Measurements from ENCODE around the gene FGF14. TPM values are rescaled to one million over a fixed set of nuclear protein-coding genes. Genes with fewer than 3 reads are reported as not detected.

The FGF14 gene
- total RNA-seq, 1 donor from 2014 or later, result not detected

GRCh38 chr13:101978552-101979315 is 423.1 kb downstream of the FGF14 start:
- intact Hi-C loops (cut with micrococcal nuclease), result no loop called here
- Mint-ChIP-seq H3K36me3 (ENCODE audit: low read depth) (no peaks in the 10 kb centered on the region), H3K9me3 (no peaks in the 10 kb centered on the region), H3K4me3 (no peak overlapping the region), H3K4me1 (ENCODE audit: low read depth) (no peaks in the 10 kb centered on the region), H3K27me3 (ENCODE audit: insufficient read depth) (no peaks in the 10 kb centered on the region), H3K27ac (no peak overlapping the region)
- DNase-seq (ENCODE audit: low spot score), result no peak

DNA sequence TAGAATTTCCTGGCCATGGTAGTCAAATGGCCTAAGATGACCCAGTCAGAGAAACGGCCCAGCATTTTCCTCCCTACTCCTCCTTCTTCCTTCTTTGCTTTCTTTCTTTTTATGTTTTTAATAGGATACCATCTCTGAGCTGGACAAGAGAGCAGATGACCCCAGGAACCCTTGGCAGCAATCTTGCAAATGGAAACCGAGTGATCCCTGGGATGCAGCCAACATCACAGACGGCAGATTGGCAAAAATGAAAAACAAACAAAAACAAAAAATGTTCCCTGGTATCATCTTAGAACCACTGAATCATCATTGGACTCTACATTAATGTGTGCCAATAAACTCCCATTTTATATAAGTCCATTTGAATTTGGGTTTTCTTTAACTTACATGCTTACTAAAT is 424.4 kb downstream of the FGF14 start:
- intact Hi-C loops (cut with micrococcal nuclease), result no loop called here
- H3K9me3 Mint-ChIP-seq, result no peaks in the 10 kb centered on the region
- H3K27me3 Mint-ChIP-seq (ENCODE audit: insufficient read depth), result no peaks in the 10 kb centered on the region
- H3K27ac Mint-ChIP-seq, result no peak overlapping the region
- H3K4me3 Mint-ChIP-seq, result no peak overlapping the region
- no peak for DNase-seq (ENCODE audit: low spot score)
- no peaks in the 10 kb centered on the region for H3K36me3 Mint-ChIP-seq (ENCODE audit: low read depth)
- no peaks in the 10 kb centered on the region for H3K4me1 Mint-ChIP-seq (ENCODE audit: low read depth)

- no peak for DNase-seq (ENCODE audit: low spot score)
- intact Hi-C loops (cut with micrococcal nuclease), result no loop called here
- H3K4me3 Mint-ChIP-seq, result no peak overlapping the region
- H3K36me3 Mint-ChIP-seq (ENCODE audit: low read depth), result no peaks in the 10 kb centered on the region
- no peaks in the 10 kb centered on the region for H3K4me1 Mint-ChIP-seq (ENCODE audit: low read depth)
- no peaks in the 10 kb centered on the region for H3K9me3 Mint-ChIP-seq
- no peak overlapping the region for H3K27ac Mint-ChIP-seq
- H3K27me3 Mint-ChIP-seq (ENCODE audit: insufficient read depth), result no peaks in the 10 kb centered on the region
Measured at GRCh38 chr13:101972191-101972590, 429.7 kb downstream of the FGF14 start.

DNA sequence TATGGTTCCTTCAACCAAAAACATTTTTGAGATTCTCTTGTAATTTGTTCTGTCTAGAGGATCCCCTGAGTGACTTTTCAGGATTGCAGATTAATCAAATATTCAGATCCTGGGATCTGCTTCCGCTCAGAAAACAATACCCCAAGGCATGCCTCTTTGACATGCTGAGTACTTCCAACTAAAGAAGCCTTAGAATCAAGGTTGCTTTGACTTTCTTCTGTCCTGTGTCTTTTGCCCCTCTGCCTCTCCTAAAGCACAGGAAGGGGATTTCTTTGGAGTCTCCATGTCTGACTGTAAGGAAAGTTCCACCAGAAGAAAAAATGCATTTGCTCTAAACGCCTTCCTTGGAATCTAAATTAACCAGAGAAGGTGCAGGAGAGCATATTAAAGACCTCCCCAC is 431.5 kb downstream of the FGF14 start:
- no peaks in the 10 kb centered on the region for H3K36me3 Mint-ChIP-seq (ENCODE audit: low read depth)
- no peak overlapping the region for H3K4me3 Mint-ChIP-seq
- H3K4me1 Mint-ChIP-seq (ENCODE audit: low read depth), result no peaks in the 10 kb centered on the region
- no peaks in the 10 kb centered on the region for H3K27me3 Mint-ChIP-seq (ENCODE audit: insufficient read depth)
- intact Hi-C loops (cut with micrococcal nuclease), result no loop called here
- no peak for DNase-seq (ENCODE audit: low spot score)
- no peak overlapping the region for H3K27ac Mint-ChIP-seq
- no peaks in the 10 kb centered on the region for H3K9me3 Mint-ChIP-seq

DNA sequence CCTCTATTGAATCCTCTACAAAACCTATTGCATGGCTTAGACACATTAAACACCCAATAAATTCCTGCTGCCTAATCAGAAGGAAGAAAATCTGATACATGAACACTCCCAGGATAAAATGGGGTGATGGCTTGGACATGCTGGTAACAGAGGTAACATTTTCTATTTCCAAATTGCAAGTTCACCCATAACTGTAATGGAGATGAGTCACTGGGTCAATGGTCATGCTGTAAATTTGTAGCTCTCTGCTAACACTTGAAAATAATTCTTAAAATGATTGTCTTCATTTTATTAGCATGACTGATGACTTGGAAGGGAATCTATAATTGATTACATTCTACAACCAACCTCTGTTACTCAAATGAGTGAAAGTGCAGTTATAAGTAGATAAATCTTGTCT is 434.1 kb downstream of the FGF14 start:
- no peak for DNase-seq (ENCODE audit: low spot score)
- intact Hi-C loops (cut with micrococcal nuclease), result no loop called here
- no peak overlapping the region for H3K27ac Mint-ChIP-seq
- H3K36me3 Mint-ChIP-seq (ENCODE audit: low read depth), result no peaks in the 10 kb centered on the region
- no peaks in the 10 kb centered on the region for H3K27me3 Mint-ChIP-seq (ENCODE audit: insufficient read depth)
- no peaks in the 10 kb centered on the region for H3K4me1 Mint-ChIP-seq (ENCODE audit: low read depth)
- H3K9me3 Mint-ChIP-seq, result no peaks in the 10 kb centered on the region
- no peak overlapping the region for H3K4me3 Mint-ChIP-seq

DNA sequence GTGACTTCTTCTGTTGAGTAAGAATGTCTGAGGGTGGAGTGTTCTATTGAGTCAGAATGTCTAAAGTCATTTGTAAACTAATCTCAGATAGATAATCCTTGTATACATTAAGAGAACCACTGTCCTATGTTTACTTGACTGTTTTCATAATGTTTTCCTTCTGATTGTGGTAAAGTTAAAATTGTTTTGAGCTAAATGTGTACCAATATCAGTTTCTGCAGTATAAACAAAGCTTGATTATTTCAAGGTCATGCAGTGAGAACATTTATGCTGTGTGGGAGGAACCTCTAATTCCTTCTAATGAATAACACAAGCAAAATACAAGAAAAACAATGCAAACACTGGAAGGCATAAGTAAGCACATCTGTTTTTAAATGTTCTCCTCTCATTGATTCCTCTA is 434.6 kb downstream of the FGF14 start:
- intact Hi-C loops (cut with micrococcal nuclease), result no loop called here
- Mint-ChIP-seq H3K36me3 (ENCODE audit: low read depth) (no peaks in the 10 kb centered on the region), H3K4me3 (no peak overlapping the region), H3K27ac (no peak overlapping the region), H3K27me3 (ENCODE audit: insufficient read depth) (no peaks in the 10 kb centered on the region), H3K4me1 (ENCODE audit: low read depth) (no peaks in the 10 kb centered on the region), H3K9me3 (no peaks in the 10 kb centered on the region)
- no peak for DNase-seq (ENCODE audit: low spot score)

- H3K4me1 Mint-ChIP-seq (ENCODE audit: low read depth), result no peaks in the 10 kb centered on the region
- H3K27me3 Mint-ChIP-seq (ENCODE audit: insufficient read depth), result no peaks in the 10 kb centered on the region
- no peak overlapping the region for H3K27ac Mint-ChIP-seq
- no peaks in the 10 kb centered on the region for H3K36me3 Mint-ChIP-seq (ENCODE audit: low read depth)
- H3K9me3 Mint-ChIP-seq, result no peaks in the 10 kb centered on the region
- intact Hi-C loops (cut with micrococcal nuclease), result no loop called here
- DNase-seq (ENCODE audit: low spot score), result no peak
- H3K4me3 Mint-ChIP-seq, result no peak overlapping the region
Measured at GRCh38 chr13:101965096-101965495, 436.8 kb downstream of the FGF14 start.

- Mint-ChIP-seq H3K4me3 (no peak overlapping the region), H3K4me1 (ENCODE audit: low read depth) (no peaks in the 10 kb centered on the region), H3K27me3 (ENCODE audit: insufficient read depth) (peaks cover 2% of the 10 kb centered on the region), H3K9me3 (no peaks in the 10 kb centered on the region), H3K27ac (no peak overlapping the region), H3K36me3 (ENCODE audit: low read depth) (no peaks in the 10 kb centered on the region)
- DNase-seq (ENCODE audit: low spot score), result no peak
- intact Hi-C loops (cut with micrococcal nuclease), result no loop called here
Measured at GRCh38 chr13:101959016-101959415, 442.8 kb downstream of the FGF14 start.

DNA sequence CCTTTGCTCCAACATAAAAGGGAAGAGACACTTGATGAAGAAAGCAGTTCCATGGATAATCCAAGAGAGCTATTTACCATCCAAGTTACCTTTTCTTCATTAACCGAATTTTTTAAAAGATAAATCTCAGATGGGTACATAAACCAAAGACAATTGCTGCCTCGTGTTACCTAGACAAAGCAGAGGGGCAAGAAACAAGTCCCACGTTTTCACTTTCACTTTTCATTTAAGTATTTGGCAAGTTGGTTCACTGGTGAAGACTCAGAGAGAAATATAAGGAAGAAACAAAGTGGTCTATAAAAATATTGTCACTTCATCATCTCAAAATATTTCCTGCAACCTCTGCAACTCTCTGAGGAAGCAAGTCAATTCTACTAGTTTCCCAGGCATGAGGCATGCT is 446.1 kb downstream of the FGF14 start:
- Mint-ChIP-seq H3K4me3 (no peak overlapping the region), H3K9me3 (no peaks in the 10 kb centered on the region), H3K27me3 (ENCODE audit: insufficient read depth) (peaks cover 2% of the 10 kb centered on the region), H3K36me3 (ENCODE audit: low read depth) (no peaks in the 10 kb centered on the region), H3K4me1 (ENCODE audit: low read depth) (no peaks in the 10 kb centered on the region), H3K27ac (no peak overlapping the region)
- intact Hi-C loops (cut with micrococcal nuclease), result no loop called here
- DNase-seq (ENCODE audit: low spot score), result no peak

GRCh38 chr13:101951114-101951513 is 450.7 kb downstream of the FGF14 start:
- Mint-ChIP-seq H3K36me3 (ENCODE audit: low read depth) (no peaks in the 10 kb centered on the region), H3K27me3 (ENCODE audit: insufficient read depth) (peaks cover 2% of the 10 kb centered on the region), H3K9me3 (no peaks in the 10 kb centered on the region), H3K4me1 (ENCODE audit: low read depth) (no peaks in the 10 kb centered on the region), H3K27ac (no peak overlapping the region), H3K4me3 (no peak overlapping the region)
- intact Hi-C loops (cut with micrococcal nuclease), result no loop called here
- no peak for DNase-seq (ENCODE audit: low spot score)

DNA sequence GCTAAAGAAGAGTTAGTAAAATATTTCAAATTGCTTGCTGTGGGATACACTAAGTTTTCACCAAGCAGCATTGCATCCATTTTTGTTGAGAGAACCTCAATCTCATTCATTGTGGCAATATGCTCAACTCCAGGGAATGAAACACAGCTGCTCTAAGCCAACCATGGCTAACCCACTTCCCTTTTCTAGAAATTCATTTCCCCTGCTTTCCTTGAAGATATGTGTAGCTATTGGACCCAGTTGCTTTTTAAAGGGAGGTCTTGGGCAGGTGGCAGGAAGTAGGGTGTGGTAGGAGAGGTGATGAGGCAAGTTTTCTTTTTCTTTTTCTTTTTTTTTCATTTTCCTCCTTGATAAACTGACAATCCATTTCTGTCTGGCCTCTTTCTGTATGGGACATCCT is 452.2 kb downstream of the FGF14 start:
- DNase-seq (ENCODE audit: low spot score), result no peak
- no peaks in the 10 kb centered on the region for H3K36me3 Mint-ChIP-seq (ENCODE audit: low read depth)
- intact Hi-C loops (cut with micrococcal nuclease), result loop anchor here (10.0 kb wide), 1 partner anchor 505 kb away; no protein-coding TSS in a partner anchor
- H3K4me3 Mint-ChIP-seq, result no peak overlapping the region
- no peaks in the 10 kb centered on the region for H3K4me1 Mint-ChIP-seq (ENCODE audit: low read depth)
- H3K9me3 Mint-ChIP-seq, result no peaks in the 10 kb centered on the region
- no peak overlapping the region for H3K27ac Mint-ChIP-seq
- H3K27me3 Mint-ChIP-seq (ENCODE audit: insufficient read depth), result peaks cover 2% of the 10 kb centered on the region

GRCh38 chr13:101946401-101946800 is 455.4 kb downstream of the FGF14 start:
- no peaks in the 10 kb centered on the region for H3K9me3 Mint-ChIP-seq
- no peaks in the 10 kb centered on the region for H3K27me3 Mint-ChIP-seq (ENCODE audit: insufficient read depth)
- intact Hi-C loops (cut with micrococcal nuclease), result loop anchor here (10.0 kb wide), 1 partner anchor 508 kb away; no protein-coding TSS in a partner anchor
- no peak for DNase-seq (ENCODE audit: low spot score)
- H3K4me3 Mint-ChIP-seq, result no peak overlapping the region
- H3K36me3 Mint-ChIP-seq (ENCODE audit: low read depth), result no peaks in the 10 kb centered on the region
- H3K4me1 Mint-ChIP-seq (ENCODE audit: low read depth), result no peaks in the 10 kb centered on the region
- H3K27ac Mint-ChIP-seq, result no peak overlapping the region

- no peaks in the 10 kb centered on the region for H3K27me3 Mint-ChIP-seq (ENCODE audit: insufficient read depth)
- no peaks in the 10 kb centered on the region for H3K36me3 Mint-ChIP-seq (ENCODE audit: low read depth)
- no peak for DNase-seq (ENCODE audit: low spot score)
- H3K9me3 Mint-ChIP-seq, result no peaks in the 10 kb centered on the region
- no peak overlapping the region for H3K27ac Mint-ChIP-seq
- no peaks in the 10 kb centered on the region for H3K4me1 Mint-ChIP-seq (ENCODE audit: low read depth)
- H3K4me3 Mint-ChIP-seq, result no peak overlapping the region
- intact Hi-C loops (cut with micrococcal nuclease), result loop anchor here (10.0 kb wide), 1 partner anchor 509 kb away; no protein-coding TSS in a partner anchor
Measured at GRCh38 chr13:101945435-101945834, 456.4 kb downstream of the FGF14 start.

DNA sequence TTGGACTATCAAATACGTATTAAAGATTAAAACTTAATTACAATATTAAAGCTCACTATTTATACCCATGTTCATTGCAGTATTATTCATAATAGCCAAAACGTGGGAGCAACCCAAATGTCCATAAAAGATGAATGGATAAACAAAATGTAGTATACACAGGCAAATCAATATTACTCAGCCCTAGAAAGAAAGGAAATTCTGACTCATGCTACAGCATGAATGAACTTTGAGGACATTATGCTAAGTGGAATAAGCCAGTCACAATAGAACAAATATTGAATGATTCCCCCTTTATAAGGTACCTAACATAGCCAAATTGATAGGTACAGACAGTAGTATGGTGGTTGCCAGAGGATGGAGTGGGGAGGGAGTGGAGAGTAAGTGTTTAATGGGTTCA is 457.3 kb downstream of the FGF14 start:
- no peak for DNase-seq (ENCODE audit: low spot score)

More for the DNA sequence above, 457.3 kb downstream of the FGF14 start:
- Mint-ChIP-seq H3K27me3 (ENCODE audit: insufficient read depth) (no peaks in the 10 kb centered on the region), H3K4me1 (ENCODE audit: low read depth) (no peaks in the 10 kb centered on the region), H3K27ac (no peak overlapping the region), H3K4me3 (no peak overlapping the region), H3K9me3 (no peaks in the 10 kb centered on the region), H3K36me3 (ENCODE audit: low read depth) (no peaks in the 10 kb centered on the region)
- intact Hi-C loops (cut with micrococcal nuclease), result loop anchor here (10.0 kb wide), 1 partner anchor 510 kb away; no protein-coding TSS in a partner anchor
